ENCODE results near the gene WWC2. TPM values are rescaled to one million over a fixed set of nuclear protein-coding genes. Genes with fewer than 3 reads are reported as not detected.

Gene WWC2
- total RNA-seq, 1 donor from 2014 or later, result 48.0 TPM

DNA sequence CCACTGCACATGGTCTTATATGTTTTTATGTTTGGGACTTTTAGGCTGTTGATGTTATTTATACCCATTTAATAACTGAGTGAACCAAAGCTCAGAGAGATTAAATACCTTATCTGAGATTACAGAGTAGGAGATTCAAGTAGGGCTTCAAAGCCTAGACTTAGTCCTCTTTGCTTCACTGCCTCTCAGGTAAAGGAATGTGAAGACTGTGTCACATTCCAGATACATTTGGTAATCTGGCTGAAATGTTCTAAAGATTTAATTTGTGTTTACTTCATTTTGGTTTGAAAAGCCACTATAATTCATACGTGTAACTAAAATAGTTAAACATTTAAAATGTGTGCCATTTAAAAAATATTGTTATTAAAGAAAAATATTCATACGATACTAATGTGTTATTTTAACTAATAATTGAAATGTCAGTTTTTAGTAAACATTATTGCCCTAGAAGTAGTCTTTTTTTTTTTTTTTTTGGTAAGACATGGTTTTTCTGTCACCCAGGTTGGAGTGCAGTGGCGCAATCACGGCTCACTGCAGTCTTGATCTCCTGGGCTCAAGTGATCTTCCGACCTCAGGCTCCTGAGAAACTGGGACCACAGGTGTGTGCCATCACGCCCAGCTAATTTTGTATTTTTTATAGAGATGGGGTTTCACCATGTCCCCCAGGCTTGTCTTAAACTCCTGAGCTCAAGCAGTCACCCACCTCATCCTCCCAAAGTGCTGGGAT, 54.3 kb downstream of the WWC2 start:
- no peak overlapping the region for H3K4me3 Mint-ChIP-seq (ENCODE audit: unreplicated experiment)
- no peak for DNase-seq (ENCODE audit: low spot score)
- no peaks in the 10 kb centered on the region for H3K36me3 Mint-ChIP-seq (ENCODE audit: low read depth)
- H3K9me3 Mint-ChIP-seq (ENCODE audit: low read depth), result no peaks in the 10 kb centered on the region
- H3K27ac Mint-ChIP-seq (ENCODE audit: unreplicated experiment), result no peak overlapping the region
- TF ChIP-seq CTCF (IDR thresholded peaks at IDR 0.05), result no peak
- peaks cover 33% of the 10 kb centered on the region for H3K4me1 Mint-ChIP-seq (ENCODE audit: low read depth)
- H3K27me3 Mint-ChIP-seq (ENCODE audit: low read depth), result no peaks in the 10 kb centered on the region

DNA sequence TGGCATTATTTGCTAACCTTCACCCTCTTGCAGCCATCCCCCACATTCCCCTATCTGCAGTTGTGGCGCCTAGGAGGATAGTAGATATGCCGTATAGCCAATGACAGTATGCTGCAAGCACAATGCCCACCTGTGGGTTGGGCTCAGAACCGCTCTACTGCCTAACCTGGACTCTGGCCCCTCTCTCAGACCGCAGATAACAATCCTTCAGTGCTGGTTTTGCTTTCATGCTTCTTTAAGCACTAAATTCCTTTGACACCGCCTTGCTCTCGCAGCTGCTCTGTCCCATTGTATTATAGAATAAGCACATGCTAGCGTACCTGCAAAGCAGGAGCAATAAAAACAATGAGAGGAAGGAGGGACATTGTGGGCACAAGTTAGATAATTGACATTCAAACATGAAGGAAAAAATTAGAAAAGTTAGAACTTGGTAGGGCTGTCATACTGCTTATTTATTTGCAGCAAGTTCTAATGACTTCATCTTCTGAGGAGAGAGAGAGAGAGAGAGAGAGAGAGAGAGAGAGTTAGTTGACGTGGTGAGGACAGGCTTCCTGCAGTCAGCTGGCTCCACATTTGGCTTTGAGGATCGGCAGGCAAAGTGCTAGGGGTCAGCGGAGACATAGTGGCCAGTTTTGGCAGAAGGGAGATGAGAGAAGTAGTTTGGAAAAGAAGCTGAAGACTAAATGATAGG, 55.8 kb downstream of the WWC2 start:
- H3K27me3 Mint-ChIP-seq (ENCODE audit: low read depth), result no peaks in the 10 kb centered on the region
- peak overlapping the region; percentile 78 for H3K27ac Mint-ChIP-seq (ENCODE audit: unreplicated experiment)
- H3K9me3 Mint-ChIP-seq (ENCODE audit: low read depth), result no peaks in the 10 kb centered on the region
- TF ChIP-seq CTCF (IDR thresholded peaks at IDR 0.05), result no peak
- no peak overlapping the region for H3K4me3 Mint-ChIP-seq (ENCODE audit: unreplicated experiment)
- no peaks in the 10 kb centered on the region for H3K36me3 Mint-ChIP-seq (ENCODE audit: low read depth)
- peaks cover 31% of the 10 kb centered on the region for H3K4me1 Mint-ChIP-seq (ENCODE audit: low read depth)
- no peak for DNase-seq (ENCODE audit: low spot score)

DNA sequence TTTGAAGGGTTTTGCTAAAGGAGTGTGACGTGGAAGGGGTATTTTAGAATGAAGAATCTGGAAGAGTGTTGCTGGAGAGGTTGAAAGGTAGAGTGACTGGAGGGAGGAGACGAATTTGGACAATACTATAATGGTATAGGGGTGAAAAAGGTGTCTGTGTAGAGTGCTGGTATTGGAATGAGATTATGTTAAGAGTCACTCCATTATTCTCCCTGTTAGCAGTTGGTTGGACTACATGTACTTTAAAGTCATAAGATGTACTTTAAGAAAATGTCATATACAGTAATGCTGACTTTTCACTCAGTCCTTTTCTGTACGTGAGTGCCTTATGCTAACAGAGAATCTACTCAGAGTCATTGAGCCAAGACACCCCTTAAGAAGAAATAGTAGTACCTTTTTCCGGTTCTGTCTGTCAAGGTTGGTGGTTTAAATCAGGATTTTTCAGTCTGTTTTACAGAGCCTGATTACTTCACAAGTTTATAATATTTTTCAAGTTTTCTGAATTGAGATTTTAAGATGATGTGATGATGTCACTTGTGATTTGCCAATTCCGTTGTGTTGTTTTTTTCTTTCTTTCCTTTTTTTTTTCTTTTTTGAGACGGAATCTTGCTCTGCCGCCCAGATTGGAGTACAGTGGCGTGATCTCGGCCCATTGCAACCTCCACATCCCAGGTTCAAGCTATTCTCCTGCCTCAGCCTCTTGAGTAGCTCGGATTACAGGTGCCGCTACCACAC, 56.6 kb downstream of the WWC2 start:
- Mint-ChIP-seq H3K4me3 (ENCODE audit: unreplicated experiment) (no peak overlapping the region), H3K27me3 (ENCODE audit: low read depth) (no peaks in the 10 kb centered on the region), H3K9me3 (ENCODE audit: low read depth) (no peaks in the 10 kb centered on the region), H3K27ac (ENCODE audit: unreplicated experiment) (peak overlapping the region; percentile 78), H3K36me3 (ENCODE audit: low read depth) (no peaks in the 10 kb centered on the region), H3K4me1 (ENCODE audit: low read depth) (peaks cover 34% of the 10 kb centered on the region)
- DNase-seq (ENCODE audit: low spot score), result no peak
- no peak for TF ChIP-seq CTCF (IDR thresholded peaks at IDR 0.05)

- H3K4me3 Mint-ChIP-seq (ENCODE audit: unreplicated experiment), result no peak overlapping the region
- no peaks in the 10 kb centered on the region for H3K27me3 Mint-ChIP-seq (ENCODE audit: low read depth)
- no peak for DNase-seq (ENCODE audit: low spot score)
- no peaks in the 10 kb centered on the region for H3K9me3 Mint-ChIP-seq (ENCODE audit: low read depth)
- no peaks in the 10 kb centered on the region for H3K36me3 Mint-ChIP-seq (ENCODE audit: low read depth)
- no peak overlapping the region for H3K27ac Mint-ChIP-seq (ENCODE audit: unreplicated experiment)
- peak; percentile 25 for TF ChIP-seq CTCF (IDR thresholded peaks at IDR 0.05)
- peaks cover 35% of the 10 kb centered on the region for H3K4me1 Mint-ChIP-seq (ENCODE audit: low read depth)
Measured at GRCh38 chr4:183157215-183157614, 58.2 kb downstream of the WWC2 start.

GRCh38 chr4:183158062-183158461, 59.0 kb downstream of the WWC2 start:
- no peak for DNase-seq (ENCODE audit: low spot score)
- Mint-ChIP-seq H3K4me3 (ENCODE audit: unreplicated experiment) (no peak overlapping the region), H3K4me1 (ENCODE audit: low read depth) (peaks cover 41% of the 10 kb centered on the region), H3K36me3 (ENCODE audit: low read depth) (no peaks in the 10 kb centered on the region), H3K27ac (ENCODE audit: unreplicated experiment) (no peak overlapping the region), H3K27me3 (ENCODE audit: low read depth) (no peaks in the 10 kb centered on the region), H3K9me3 (ENCODE audit: low read depth) (no peaks in the 10 kb centered on the region)
- TF ChIP-seq CTCF (IDR thresholded peaks at IDR 0.05), result no peak
